Subcutaneous adipose tissue (tissue), 4 donors: ENCODE measurements around the gene FBXO46. TPM values are rescaled to one million over a fixed set of nuclear protein-coding genes. Genes with fewer than 3 reads are reported as not detected.

Source experiments
- total RNA-seq, 4 donors: library from RNA; depleted of rRNA; stranded (reverse); fragments of >200 nt; gene quantifications; one replicate each; pipeline ENCODE4 v1.1.0, GENCODE V29; 2016
- TF ChIP-seq, protein P1 (sequence below): fragments of 450-650 bp; IDR thresholded peaks from one replicate; pipeline ENCODE4 v1.5.1; 2016; ENCODE audit warnings: low read depth, mild to moderate bottlenecking, control low read depth, antibody characterized with exemption, moderate library complexity

Gene FBXO46
- total RNA-seq, 4 donors from 2014 or later, result 5.1 to 12.1 (median 6.0) TPM

DNA sequence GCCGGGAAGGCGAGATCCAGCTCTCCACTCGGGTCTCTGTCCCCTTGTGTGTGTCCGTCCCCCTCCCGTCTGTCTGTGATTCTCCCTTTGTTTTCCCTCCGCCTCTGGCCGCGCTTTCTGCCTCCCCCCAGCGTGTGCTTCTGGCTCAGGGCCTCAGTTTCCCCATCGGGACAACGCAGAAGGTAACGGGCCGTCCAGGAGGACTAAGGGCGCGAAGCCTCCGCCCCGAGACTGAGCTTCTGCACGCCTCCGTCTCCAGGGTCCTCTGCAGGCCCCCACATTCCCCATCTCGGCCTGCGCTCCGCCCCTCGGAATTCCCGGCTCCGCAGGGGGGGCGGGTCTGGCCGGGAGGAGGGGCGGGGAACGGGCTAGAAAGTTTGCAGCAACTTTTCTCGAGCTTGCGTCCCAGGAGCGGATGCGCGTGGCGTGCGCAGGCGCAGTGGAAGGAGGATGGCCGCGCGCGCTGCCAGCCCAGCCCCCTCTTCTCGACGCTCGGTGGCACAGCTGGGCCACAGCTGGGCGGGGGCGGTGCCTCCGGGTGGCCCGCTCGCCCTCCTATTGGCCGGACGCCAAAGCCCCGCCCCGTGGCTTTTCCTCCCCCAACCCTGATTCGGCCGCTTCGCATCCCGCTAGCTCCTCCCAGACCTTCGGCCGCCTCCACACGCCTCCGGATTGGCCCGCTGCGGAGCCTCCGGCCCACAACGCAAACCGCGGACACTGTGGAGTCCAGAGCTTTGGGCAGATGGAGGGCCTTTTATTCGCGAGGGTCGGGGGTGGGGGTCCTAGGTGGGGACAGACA, 38.5 kb upstream of the FBXO46 start, which contains the start of gene SIX5:
SIX5 (minus strand) TSS at position 269 of the 799 bp plus-strand sequence. CDS start 408 bp downstream, outside the sequence.
- TF ChIP-seq, protein P1, sequence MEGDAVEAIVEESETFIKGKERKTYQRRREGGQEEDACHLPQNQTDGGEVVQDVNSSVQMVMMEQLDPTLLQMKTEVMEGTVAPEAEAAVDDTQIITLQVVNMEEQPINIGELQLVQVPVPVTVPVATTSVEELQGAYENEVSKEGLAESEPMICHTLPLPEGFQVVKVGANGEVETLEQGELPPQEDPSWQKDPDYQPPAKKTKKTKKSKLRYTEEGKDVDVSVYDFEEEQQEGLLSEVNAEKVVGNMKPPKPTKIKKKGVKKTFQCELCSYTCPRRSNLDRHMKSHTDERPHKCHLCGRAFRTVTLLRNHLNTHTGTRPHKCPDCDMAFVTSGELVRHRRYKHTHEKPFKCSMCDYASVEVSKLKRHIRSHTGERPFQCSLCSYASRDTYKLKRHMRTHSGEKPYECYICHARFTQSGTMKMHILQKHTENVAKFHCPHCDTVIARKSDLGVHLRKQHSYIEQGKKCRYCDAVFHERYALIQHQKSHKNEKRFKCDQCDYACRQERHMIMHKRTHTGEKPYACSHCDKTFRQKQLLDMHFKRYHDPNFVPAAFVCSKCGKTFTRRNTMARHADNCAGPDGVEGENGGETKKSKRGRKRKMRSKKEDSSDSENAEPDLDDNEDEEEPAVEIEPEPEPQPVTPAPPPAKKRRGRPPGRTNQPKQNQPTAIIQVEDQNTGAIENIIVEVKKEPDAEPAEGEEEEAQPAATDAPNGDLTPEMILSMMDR, result no peak

GRCh38 chr19:45768655-45768983, 37.9 kb upstream of the FBXO46 start:
- TF ChIP-seq, protein P1, result no peak

- TF ChIP-seq, protein P1, result no peak
Measured at GRCh38 chr19:45767881-45768654, 37.4 kb upstream of the FBXO46 start.

GRCh38 chr19:45767410-45767880, 36.7 kb upstream of the FBXO46 start:
- TF ChIP-seq, protein P1, result no peak

GRCh38 chr19:45766869-45767346, 36.2 kb upstream of the FBXO46 start:
- TF ChIP-seq, protein P1, result no peak

DNA sequence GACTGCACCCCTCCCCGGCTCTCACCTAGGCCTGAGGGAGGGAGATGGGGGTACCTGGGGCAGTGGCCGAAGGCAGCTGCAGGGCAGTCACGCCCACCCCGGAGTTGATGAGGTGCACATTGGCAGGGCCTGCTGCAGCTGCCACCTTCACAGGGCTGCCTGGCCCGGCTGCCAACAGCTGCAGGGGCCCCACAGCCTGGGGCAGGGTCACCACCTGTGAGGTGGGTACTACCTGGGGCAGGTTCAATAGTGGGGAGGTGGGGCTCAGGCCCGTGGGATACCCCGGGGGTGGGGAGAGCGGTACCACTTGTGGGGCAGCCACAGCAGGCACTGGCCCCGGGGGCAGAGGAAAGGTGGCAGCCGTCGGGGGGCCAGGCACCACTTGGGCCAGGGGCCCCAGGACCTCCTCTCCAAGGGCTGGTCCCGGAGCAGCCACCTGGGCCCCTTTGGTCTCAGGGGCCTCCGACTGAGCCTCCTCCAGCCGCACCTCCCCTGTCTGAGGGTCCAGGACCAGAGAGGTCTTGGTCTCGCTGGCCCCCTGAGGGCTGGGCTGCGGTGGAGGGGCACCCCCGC, 35.7 kb upstream of the FBXO46 start:
- TF ChIP-seq, protein P1, result no peak
